Panc1 (cell line): ENCODE data around the gene LRR1.

ENCODE experiments used
- POLR2AphosphoS5 ChIP-seq: IDR thresholded peaks from 2 replicates; pipeline ENCODE4 v1.6.1; 2012; ENCODE audit warnings: mild to moderate bottlenecking, low read depth, low read length, moderate library complexity
- SIN3A ChIP-seq: IDR thresholded peaks from 2 replicates; pipeline ENCODE4 v1.6.1; 2012; ENCODE audit warnings: low read depth, mild to moderate bottlenecking, low read length, moderate library complexity, borderline replicate concordance; ENCODE audit not compliant: insufficient read depth
- TCF7L2 ChIP-seq: IDR thresholded peaks from 2 replicates; pipeline ENCODE4 v1.6.1; 2011; ENCODE audit warnings: mild to moderate bottlenecking, low read depth, low read length, inconsistent platforms
- TF ChIP-seq, protein P1 (sequence below): fragments of 450-650 bp; IDR thresholded peaks from 2 replicates; pipeline ENCODE4 v1.5.1; 2017; ENCODE audit warnings: mild to moderate bottlenecking
- TF ChIP-seq, protein P2 (sequence below), 2 experiments: IDR thresholded peaks; 2 replicates each; pipeline ENCODE4 v1.6.1; 2011 to 2012; ENCODE audit warnings: low read depth in 2 of 2, control low read depth in 1 of 2, low read length in 1 of 2, mild to moderate bottlenecking in 1 of 2, moderate library complexity in 1 of 2; ENCODE audit not compliant: insufficient read depth in 1 of 2

DNA sequence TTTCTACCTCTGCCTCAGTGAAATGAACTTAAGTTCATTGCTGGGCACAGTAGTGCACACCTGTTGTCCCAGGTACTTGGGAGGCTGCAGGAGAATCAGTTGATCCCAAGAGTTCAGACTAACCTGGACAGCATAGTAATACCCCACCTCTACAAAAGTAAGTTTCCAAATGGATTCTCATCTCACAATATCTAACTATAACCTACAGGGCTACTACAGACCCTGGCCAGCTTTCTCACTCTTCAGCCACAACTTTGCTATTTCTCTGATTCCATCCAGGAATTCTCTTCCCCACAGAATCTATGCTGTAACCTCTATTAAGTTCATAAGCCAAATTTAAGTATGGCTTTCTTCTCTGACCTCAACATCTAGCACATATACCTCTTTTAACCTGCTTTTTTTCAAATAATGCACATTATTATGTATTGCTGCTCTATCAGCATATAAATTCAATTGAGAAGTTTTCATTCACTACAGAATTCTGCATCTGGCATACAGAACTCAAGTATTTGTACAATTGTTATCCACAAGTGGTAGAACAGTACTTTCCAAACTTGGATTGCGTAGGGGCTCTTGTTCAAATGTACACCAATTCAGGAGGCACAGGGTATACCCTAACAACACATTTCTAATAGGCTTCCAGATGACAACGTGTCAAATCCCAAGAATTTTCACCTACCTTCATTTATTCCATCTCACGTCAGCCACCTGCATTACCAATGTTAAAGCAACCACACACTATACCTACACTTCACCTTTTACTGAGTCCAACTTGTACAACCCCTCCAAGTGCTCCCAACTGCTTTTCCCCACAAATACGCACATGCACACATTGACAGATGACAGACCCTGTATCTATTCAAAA is 16.4 kb upstream of the LRR1 start:
- TF ChIP-seq, protein P1, sequence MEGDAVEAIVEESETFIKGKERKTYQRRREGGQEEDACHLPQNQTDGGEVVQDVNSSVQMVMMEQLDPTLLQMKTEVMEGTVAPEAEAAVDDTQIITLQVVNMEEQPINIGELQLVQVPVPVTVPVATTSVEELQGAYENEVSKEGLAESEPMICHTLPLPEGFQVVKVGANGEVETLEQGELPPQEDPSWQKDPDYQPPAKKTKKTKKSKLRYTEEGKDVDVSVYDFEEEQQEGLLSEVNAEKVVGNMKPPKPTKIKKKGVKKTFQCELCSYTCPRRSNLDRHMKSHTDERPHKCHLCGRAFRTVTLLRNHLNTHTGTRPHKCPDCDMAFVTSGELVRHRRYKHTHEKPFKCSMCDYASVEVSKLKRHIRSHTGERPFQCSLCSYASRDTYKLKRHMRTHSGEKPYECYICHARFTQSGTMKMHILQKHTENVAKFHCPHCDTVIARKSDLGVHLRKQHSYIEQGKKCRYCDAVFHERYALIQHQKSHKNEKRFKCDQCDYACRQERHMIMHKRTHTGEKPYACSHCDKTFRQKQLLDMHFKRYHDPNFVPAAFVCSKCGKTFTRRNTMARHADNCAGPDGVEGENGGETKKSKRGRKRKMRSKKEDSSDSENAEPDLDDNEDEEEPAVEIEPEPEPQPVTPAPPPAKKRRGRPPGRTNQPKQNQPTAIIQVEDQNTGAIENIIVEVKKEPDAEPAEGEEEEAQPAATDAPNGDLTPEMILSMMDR = no peak
- TF ChIP-seq POLR2AphosphoS5 (peak; percentile 59; the same call in 1 of the 2 replicates), TCF7L2 (no peak), SIN3A (peak; percentile 27; the same call in 1 of the 2 replicates)
- TF ChIP-seq, protein P2, sequence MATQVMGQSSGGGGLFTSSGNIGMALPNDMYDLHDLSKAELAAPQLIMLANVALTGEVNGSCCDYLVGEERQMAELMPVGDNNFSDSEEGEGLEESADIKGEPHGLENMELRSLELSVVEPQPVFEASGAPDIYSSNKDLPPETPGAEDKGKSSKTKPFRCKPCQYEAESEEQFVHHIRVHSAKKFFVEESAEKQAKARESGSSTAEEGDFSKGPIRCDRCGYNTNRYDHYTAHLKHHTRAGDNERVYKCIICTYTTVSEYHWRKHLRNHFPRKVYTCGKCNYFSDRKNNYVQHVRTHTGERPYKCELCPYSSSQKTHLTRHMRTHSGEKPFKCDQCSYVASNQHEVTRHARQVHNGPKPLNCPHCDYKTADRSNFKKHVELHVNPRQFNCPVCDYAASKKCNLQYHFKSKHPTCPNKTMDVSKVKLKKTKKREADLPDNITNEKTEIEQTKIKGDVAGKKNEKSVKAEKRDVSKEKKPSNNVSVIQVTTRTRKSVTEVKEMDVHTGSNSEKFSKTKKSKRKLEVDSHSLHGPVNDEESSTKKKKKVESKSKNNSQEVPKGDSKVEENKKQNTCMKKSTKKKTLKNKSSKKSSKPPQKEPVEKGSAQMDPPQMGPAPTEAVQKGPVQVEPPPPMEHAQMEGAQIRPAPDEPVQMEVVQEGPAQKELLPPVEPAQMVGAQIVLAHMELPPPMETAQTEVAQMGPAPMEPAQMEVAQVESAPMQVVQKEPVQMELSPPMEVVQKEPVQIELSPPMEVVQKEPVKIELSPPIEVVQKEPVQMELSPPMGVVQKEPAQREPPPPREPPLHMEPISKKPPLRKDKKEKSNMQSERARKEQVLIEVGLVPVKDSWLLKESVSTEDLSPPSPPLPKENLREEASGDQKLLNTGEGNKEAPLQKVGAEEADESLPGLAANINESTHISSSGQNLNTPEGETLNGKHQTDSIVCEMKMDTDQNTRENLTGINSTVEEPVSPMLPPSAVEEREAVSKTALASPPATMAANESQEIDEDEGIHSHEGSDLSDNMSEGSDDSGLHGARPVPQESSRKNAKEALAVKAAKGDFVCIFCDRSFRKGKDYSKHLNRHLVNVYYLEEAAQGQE (IDR thresholded peaks at IDR 0.05; ENCODE audit: insufficient read depth in 1 of 2, low read depth in 2 of 2, low read length in 1 of 2) = no peak
